Chondrocyte (in vitro differentiated cells): ENCODE results near the gene PPP1R18. TPM values are rescaled to one million over a fixed set of nuclear protein-coding genes. Genes with fewer than 3 reads are reported as not detected.
"Not testable (repeated sequence)": the region's sequence is repeated elsewhere in the genome, so short reads cannot be mapped to it uniquely, and the experiment has no call there.

Source experiments
- DNase-seq: peaks from one replicate; pipeline ENCODE4 v3.0.0; 2021; ENCODE audit warnings: mixed read lengths, low spot score
- H3K27ac Mint-ChIP-seq: one replicate; pipeline ENCODE4 v1.8.0; 2021; ENCODE audit warnings: mild to moderate bottlenecking, moderate library complexity, mixed read lengths; ENCODE audit not compliant: unreplicated experiment
- H3K27me3 Mint-ChIP-seq: 2 replicates; pipeline ENCODE4 v1.8.0; 2021; ENCODE audit warnings: low read depth, mixed read lengths
- H3K36me3 Mint-ChIP-seq: 2 replicates; pipeline ENCODE4 v1.8.0; 2021; ENCODE audit warnings: low read depth, mixed read lengths
- H3K4me1 Mint-ChIP-seq: 2 replicates; pipeline ENCODE4 v1.8.0; 2021; ENCODE audit warnings: low read depth, mild to moderate bottlenecking, mixed read lengths
- H3K4me3 Mint-ChIP-seq: one replicate; pipeline ENCODE4 v1.8.0; 2021; ENCODE audit warnings: mild to moderate bottlenecking, moderate library complexity, mixed read lengths; ENCODE audit not compliant: unreplicated experiment
- H3K9me3 Mint-ChIP-seq: 2 replicates; pipeline ENCODE4 v1.8.0; 2021; ENCODE audit warnings: low read depth, mixed read lengths
- total RNA-seq: library from RNA; stranded (reverse); gene quantifications from 3 replicates; pipeline ENCODE4 v1.2.1, GENCODE V29; 2021
- TF ChIP-seq, protein P1 (sequence below): fragments of 200-600 bp; sonication (generic); IDR thresholded peaks from 2 replicates; pipeline ENCODE4 v1.5.0; 2021; ENCODE audit warnings: antibody characterized with exemption, mild to moderate bottlenecking, moderate library complexity

Gene PPP1R18
- total RNA-seq, 1 donor from 2014 or later, result 165 TPM

DNA sequence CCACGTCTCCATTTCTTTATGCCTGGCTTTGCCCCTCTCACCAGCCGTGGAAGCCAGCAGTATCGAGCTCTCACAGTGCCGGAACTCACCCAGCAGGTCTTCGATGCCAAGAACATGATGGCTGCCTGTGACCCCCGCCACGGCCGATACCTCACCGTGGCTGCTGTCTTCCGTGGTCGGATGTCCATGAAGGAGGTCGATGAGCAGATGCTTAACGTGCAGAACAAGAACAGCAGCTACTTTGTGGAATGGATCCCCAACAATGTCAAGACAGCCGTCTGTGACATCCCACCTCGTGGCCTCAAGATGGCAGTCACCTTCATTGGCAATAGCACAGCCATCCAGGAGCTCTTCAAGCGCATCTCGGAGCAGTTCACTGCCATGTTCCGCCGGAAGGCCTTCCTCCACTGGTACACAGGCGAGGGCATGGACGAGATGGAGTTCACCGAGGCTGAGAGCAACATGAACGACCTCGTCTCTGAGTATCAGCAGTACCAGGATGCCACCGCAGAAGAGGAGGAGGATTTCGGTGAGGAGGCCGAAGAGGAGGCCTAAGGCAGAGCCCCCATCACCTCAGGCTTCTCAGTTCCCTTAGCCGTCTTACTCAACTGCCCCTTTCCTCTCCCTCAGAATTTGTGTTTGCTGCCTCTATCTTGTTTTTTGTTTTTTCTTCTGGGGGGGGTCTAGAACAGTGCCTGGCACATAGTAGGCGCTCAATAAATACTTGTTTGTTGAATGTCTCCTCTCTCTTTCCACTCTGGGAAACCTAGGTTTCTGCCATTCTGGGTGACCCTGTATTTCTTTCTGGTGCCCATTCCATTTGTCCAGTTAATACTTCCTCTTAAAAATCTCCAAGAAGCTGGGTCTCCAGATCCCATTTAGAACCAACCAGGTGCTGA, 37.6 kb upstream of the PPP1R18 start:
- H3K4me3 Mint-ChIP-seq, result peak overlapping the region; percentile 96
- H3K9me3 Mint-ChIP-seq, H3K27me3 Mint-ChIP-seq, DNase-seq: not testable (repeated sequence)
- peaks cover 44% of the 10 kb centered on the region for H3K36me3 Mint-ChIP-seq
- H3K27ac Mint-ChIP-seq, result peak overlapping the region; percentile 96
- TF ChIP-seq, protein P1, sequence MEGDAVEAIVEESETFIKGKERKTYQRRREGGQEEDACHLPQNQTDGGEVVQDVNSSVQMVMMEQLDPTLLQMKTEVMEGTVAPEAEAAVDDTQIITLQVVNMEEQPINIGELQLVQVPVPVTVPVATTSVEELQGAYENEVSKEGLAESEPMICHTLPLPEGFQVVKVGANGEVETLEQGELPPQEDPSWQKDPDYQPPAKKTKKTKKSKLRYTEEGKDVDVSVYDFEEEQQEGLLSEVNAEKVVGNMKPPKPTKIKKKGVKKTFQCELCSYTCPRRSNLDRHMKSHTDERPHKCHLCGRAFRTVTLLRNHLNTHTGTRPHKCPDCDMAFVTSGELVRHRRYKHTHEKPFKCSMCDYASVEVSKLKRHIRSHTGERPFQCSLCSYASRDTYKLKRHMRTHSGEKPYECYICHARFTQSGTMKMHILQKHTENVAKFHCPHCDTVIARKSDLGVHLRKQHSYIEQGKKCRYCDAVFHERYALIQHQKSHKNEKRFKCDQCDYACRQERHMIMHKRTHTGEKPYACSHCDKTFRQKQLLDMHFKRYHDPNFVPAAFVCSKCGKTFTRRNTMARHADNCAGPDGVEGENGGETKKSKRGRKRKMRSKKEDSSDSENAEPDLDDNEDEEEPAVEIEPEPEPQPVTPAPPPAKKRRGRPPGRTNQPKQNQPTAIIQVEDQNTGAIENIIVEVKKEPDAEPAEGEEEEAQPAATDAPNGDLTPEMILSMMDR, result peak; percentile 43
- H3K4me1 Mint-ChIP-seq, result peaks cover 54% of the 10 kb centered on the region

DNA sequence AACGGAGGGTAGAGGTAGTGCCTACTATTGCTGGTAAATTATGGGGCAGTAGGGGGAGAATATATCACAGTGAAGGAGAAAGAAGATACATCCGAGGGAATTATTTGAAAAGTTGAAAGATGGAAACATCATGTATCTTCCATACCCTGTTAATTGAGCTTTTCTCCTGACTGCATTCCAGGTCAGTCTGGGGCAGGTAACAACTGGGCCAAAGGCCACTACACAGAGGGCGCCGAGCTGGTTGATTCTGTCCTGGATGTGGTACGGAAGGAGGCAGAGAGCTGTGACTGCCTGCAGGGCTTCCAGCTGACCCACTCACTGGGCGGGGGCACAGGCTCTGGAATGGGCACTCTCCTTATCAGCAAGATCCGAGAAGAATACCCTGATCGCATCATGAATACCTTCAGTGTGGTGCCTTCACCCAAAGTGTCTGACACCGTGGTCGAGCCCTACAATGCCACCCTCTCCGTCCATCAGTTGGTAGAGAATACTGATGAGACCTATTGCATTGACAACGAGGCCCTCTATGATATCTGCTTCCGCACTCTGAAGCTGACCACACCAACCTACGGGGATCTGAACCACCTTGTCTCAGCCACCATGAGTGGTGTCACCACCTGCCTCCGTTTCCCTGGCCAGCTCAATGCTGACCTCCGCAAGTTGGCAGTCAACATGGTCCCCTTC, 36.9 kb upstream of the PPP1R18 start:
- not testable (repeated sequence) for H3K9me3 Mint-ChIP-seq, H3K27me3 Mint-ChIP-seq, DNase-seq
- Mint-ChIP-seq H3K4me3 (peak overlapping the region; percentile 96), H3K36me3 (peaks cover 44% of the 10 kb centered on the region), H3K27ac (peak overlapping the region; percentile 96), H3K4me1 (peaks cover 62% of the 10 kb centered on the region)

DNA sequence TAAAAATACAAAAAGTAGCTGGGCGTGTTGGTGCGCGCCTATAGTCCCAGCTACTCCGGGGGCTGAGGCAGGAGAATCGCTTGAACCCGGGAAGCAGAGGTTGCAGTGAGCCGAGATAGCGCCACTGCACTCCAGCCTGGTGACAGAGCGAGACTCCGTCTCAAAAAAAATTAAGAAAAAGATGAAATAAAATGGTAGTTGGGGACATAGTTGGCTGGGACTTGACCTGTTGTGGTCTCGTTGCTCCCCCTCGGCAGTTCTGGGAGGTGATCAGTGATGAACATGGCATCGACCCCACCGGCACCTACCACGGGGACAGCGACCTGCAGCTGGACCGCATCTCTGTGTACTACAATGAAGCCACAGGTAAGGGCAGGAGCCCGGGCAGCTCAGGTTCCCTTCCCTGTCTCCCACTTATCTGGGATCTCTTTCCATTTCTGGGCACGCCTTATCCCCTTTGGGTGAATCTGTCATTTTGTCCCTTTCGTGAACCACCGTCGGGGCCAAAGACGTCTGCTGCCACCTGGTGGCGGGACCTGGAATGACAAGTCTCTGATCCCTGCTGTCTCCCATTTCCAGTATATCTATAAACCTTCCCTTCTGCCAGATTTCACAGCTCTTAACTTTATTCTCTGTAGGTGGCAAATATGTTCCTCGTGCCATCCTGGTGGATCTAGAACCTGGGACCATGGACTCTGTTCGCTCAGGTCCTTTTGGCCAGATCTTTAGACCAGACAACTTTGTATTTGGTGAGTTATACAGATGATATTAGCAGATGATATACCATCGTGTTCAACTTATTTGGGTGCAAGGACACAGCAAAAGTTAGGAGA, 36.1 kb upstream of the PPP1R18 start:
- H3K36me3 Mint-ChIP-seq, result peaks cover 44% of the 10 kb centered on the region

DNA sequence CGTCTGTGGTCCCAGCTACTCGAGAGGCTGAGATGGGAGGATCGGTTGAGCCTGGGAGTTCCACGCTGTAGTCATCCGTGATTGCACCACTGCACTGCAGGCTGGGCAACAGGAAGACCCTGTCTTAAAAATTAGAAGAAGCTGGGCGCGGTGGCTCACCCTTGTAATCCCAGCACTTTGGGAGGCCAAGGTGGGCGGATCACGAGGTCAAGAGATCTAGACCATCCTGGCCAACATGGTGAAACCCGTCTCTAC, 35.5 kb upstream of the PPP1R18 start:
- not testable (repeated sequence) for H3K27me3 Mint-ChIP-seq, H3K9me3 Mint-ChIP-seq, DNase-seq
- peak overlapping the region; percentile 96 for H3K4me3 Mint-ChIP-seq
- H3K27ac Mint-ChIP-seq, result peak overlapping the region; percentile 96
- peaks cover 63% of the 10 kb centered on the region for H3K4me1 Mint-ChIP-seq
- H3K36me3 Mint-ChIP-seq, result peaks cover 44% of the 10 kb centered on the region

More for the DNA sequence above, 36.1 kb upstream of the PPP1R18 start:
- H3K4me1 Mint-ChIP-seq, result peaks cover 60% of the 10 kb centered on the region
- no peaks in the 10 kb centered on the region for H3K9me3 Mint-ChIP-seq
- H3K27me3 Mint-ChIP-seq, result no peaks in the 10 kb centered on the region
- H3K4me3 Mint-ChIP-seq, result peak overlapping the region; percentile 96
- TF ChIP-seq, protein P1, result peak; percentile 97
- H3K27ac Mint-ChIP-seq, result peak overlapping the region; percentile 96
- DNase-seq, result no peak

DNA sequence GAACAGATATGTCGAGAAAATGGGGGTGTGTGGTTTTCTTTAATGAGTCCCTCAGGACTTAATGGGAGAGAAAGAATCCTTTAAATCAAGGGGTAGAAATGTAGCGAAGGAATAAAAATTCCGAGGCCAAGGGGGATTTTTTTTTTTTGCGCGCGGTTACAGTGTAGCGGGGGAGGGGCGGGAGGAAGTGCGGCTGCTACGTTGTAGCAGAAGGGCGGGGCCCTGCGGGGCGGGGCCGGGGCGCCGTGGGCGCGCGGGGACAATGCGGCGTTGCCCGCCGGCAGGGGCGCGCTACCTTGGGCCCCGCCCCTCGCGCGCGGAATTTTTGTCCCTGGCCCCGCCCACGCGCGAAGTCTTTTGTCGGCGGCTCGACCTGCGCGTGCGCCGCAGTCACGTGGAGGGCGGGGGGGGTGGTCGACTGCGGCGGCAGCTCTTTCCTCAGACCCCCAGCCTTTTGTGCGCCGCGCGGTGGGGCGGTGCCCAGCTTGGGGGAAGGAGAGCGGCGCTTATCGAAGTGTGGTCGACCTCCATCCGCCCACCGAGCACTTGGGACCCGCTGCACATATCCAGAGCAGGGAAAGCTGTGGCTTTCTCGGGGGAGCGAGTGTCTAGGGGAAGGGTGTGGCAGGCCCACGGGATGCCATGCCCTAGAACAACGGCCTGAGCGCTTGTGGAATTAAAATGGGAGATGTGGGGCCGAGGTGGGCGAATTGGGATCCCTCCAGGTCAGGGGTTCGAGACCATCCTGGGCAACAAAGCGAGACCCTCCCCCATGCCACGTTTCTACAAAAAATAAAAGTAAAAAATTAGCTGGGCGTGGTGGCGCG, 35.0 kb upstream of the PPP1R18 start:
- Mint-ChIP-seq H3K27ac (peak overlapping the region; percentile 96), H3K36me3 (peaks cover 44% of the 10 kb centered on the region), H3K4me3 (peak overlapping the region; percentile 96), H3K9me3 (no peaks in the 10 kb centered on the region), H3K27me3 (no peaks in the 10 kb centered on the region), H3K4me1 (peaks cover 66% of the 10 kb centered on the region)
- TF ChIP-seq, protein P1, result peak; percentile 72
- DNase-seq, result no peak
